Adrenal gland (tissue), 12 donors: Measurements from ENCODE around the gene PCMTD2. TPM values are rescaled to one million over a fixed set of nuclear protein-coding genes. Genes with fewer than 3 reads are reported as not detected.

ENCODE experiments used
- DNase-seq, 7 donors: peaks; one replicate each; pipeline ENCODE4 v3.0.0-alpha.2; 2019 to 2020
- H3K27ac ChIP-seq, 5 donors: fragments of 200-600 bp; sonication (generic) in 4 of 5; 1 replicate in 3 of 5; 2 replicates in 2 of 5; pipeline versions ENCODE4 v1.5.1 to v1.8.0; 2016 to 2020; ENCODE audit warnings: mild to moderate bottlenecking in 1 of 5
- H3K27me3 ChIP-seq: fragments of 200-600 bp; 2 replicates; pipeline ENCODE4 v1.8.0; 2021
- H3K36me3 ChIP-seq, 2 donors: fragments of 200-600 bp; replicated peaks in 1 of 2; 1 replicate in 1 of 2; 2 replicates in 1 of 2; pipeline versions ENCODE4 v1.5.1 to v1.8.0; 2018 to 2022
- H3K4me1 ChIP-seq, 2 donors: fragments of 200-600 bp; replicated peaks in 1 of 2; 1 replicate in 1 of 2; 2 replicates in 1 of 2; pipeline versions ENCODE4 v1.5.1 to v1.8.0; 2018 to 2021
- H3K4me3 ChIP-seq, 4 donors: fragments of 200-600 bp; sonication (generic) in 3 of 4; one replicate each; pipeline ENCODE4 v1.5.1; 2016 to 2018
- H3K9me3 ChIP-seq, 3 donors: fragments of 200-600 bp; sonication (generic) in 1 of 3; replicated peaks in 1 of 3; 1 replicate in 2 of 3; 2 replicates in 1 of 3; pipeline versions ENCODE4 v1.5.1 to v1.8.0; 2016 to 2021
- CTCF ChIP-seq, 6 experiments: fragments of 450-650 bp in 4 of 6; fragments of 200-600 bp in 2 of 6; sonication (generic) in 1 of 6; IDR thresholded peaks; 1 replicate in 5 of 6; 2 replicates in 1 of 6; pipeline versions ENCODE4 v1.5.1 to v1.8.0; 2016 to 2021; ENCODE audit warnings: antibody characterized with exemption in 6 of 6, mild to moderate bottlenecking in 2 of 6, moderate library complexity in 1 of 6
- POLR2A ChIP-seq, 2 donors: fragments of 450-650 bp; IDR thresholded peaks; one replicate each; pipeline ENCODE4 v1.6.1; 2017; ENCODE audit warnings: antibody characterized with exemption in 2 of 2, mild to moderate bottlenecking in 2 of 2, moderate library complexity in 1 of 2
- WGBS, 4 donors: extraction: QIAGEN DNeasy Blood & Tissue Kit in 2 of 4; methylation state at CpG; one replicate each; pipeline versions ENCODE4 v1.1.5 to v1.1.7; 2013 to 2017; 5-methylcytosine and 5-hydroxymethylcytosine counted together
- intact Hi-C, 2 donors: fragments of 100-400 bp; cut with DNase I; formaldehyde crosslinking; loops; one replicate each; pipeline versions ENCODE4 v1.14.1 to v1.15.0; 2022 to 2023
- polyA plus RNA-seq, 3 donors: library from polyadenylated mRNA; stranded (reverse); fragments of 200-250 nt in 2 of 3; fragments of 350-450 nt in 1 of 3; fragmentation: Illumina TruSeq in 1 of 3; extraction: RNeasy Lipid Tissue Mini Kit (QIAGEN cat#74804) in 1 of 3; gene quantifications; one replicate each; pipeline ENCODE4 v1.2.3, GENCODE V29; 2013 to 2014
- total RNA-seq, 9 donors: library from RNA; depleted of rRNA in 4 of 9; stranded (reverse); fragments of >200 nt in 4 of 9; fragments of 120-200 nt in 1 of 9; fragmentation: NEBNext Ultra II Directional in 1 of 9; extraction: Animal tissue kit (Norgen Biotek cat#: 25700) in 1 of 9; gene quantifications; one replicate each; pipeline versions ENCODE4 v1.1.0 to v1.2.4, GENCODE V29; 2013 to 2023
- donor health status: healthy with polysubstance abuse.
- donor health status: Bipolar disorder and iron deficiency.
- donor health status: DM: yes; HTN: yes; CAD: no.
- donor health status: DM: no; HTN: no; CAD: no.
- donor health status: DM: no; HTN: no; CAD: no.
- donor health status: DM: yes; HTN: yes; CAD: no.

The PCMTD2 gene
- total and polyA plus RNA-seq, 12 donors: 32.0 to 120 (median 62.5) TPM

- no peak for DNase-seq
- Histone ChIP-seq H3K36me3 (peaks cover 0 to 14% of the 10 kb centered on the region in 2 donors), H3K9me3 (no peaks in the 10 kb centered on the region), H3K4me3 (no peak overlapping the region), H3K27me3 (no peaks in the 10 kb centered on the region), H3K27ac (no peak overlapping the region), H3K4me1 (no peaks in the 10 kb centered on the region)
- intact Hi-C loops: no loop called here
- 93 to 95% (median 95%) methylated on average over 6 to 7 of the region's 7 CpGs for WGBS, 4 donors
- TF ChIP-seq CTCF (IDR thresholded peaks at IDR 0.05) (no peak), POLR2A (IDR thresholded peaks at IDR 0.05) (no peak)
Observed at GRCh38 chr20:64276817-64277216, 21.3 kb downstream of the PCMTD2 start.

- H3K27ac ChIP-seq: no peak overlapping the region
- no peak overlapping the region for H3K4me3 ChIP-seq
- peaks cover 0 to 14% of the 10 kb centered on the region in 2 donors for H3K36me3 ChIP-seq
- 70 to 100% (median 80%) methylated on average over 5 to 10 of the region's 10 CpGs for WGBS, 4 donors
- TF ChIP-seq POLR2A (IDR thresholded peaks at IDR 0.05): no peak
- no peak for TF ChIP-seq CTCF (IDR thresholded peaks at IDR 0.05)
- no peaks in the 10 kb centered on the region for H3K9me3 ChIP-seq
- DNase-seq: no peak
- no peaks in the 10 kb centered on the region for H3K4me1 ChIP-seq
- intact Hi-C loops: no loop called here
- no peaks in the 10 kb centered on the region for H3K27me3 ChIP-seq
Observed at GRCh38 chr20:64277571-64278316, 22.2 kb downstream of the PCMTD2 start.

GRCh38 chr20:64278317-64278681 is 22.8 kb downstream of the PCMTD2 start:
- Histone ChIP-seq H3K27me3 (no peaks in the 10 kb centered on the region), H3K27ac (no peak overlapping the region), H3K36me3 (peaks cover 0 to 11% of the 10 kb centered on the region in 2 donors), H3K4me1 (no peaks in the 10 kb centered on the region), H3K4me3 (no peak overlapping the region), H3K9me3 (no peaks in the 10 kb centered on the region)
- DNase-seq: no peak
- intact Hi-C loops: no loop called here
- TF ChIP-seq CTCF (IDR thresholded peaks at IDR 0.05): no peak
- TF ChIP-seq POLR2A (IDR thresholded peaks at IDR 0.05): no peak
- 60 to 84% (median 75%) methylated on average over 1 to 4 of the region's 4 CpGs; no CpG with 5 or more reads in 1 of the 4 donors for WGBS, 4 donors

- intact Hi-C loops: no loop called here
- H3K4me3 ChIP-seq: no peak overlapping the region
- no peaks in the 10 kb centered on the region for H3K4me1 ChIP-seq
- H3K9me3 ChIP-seq: no peaks in the 10 kb centered on the region
- no peak overlapping the region for H3K27ac ChIP-seq
- WGBS, 4 donors: 85 to 100% (median 88%) methylated on average over 4 to 7 of the region's 7 CpGs
- DNase-seq: no peak
- H3K27me3 ChIP-seq: no peaks in the 10 kb centered on the region
- H3K36me3 ChIP-seq: peaks cover 0 to 5% of the 10 kb centered on the region in 2 donors
- TF ChIP-seq CTCF (IDR thresholded peaks at IDR 0.05) (no peak), POLR2A (IDR thresholded peaks at IDR 0.05) (no peak)
Observed at GRCh38 chr20:64279826-64280459, 24.4 kb downstream of the PCMTD2 start.
